Measurements from ENCODE around the gene MT4. TPM values are rescaled to one million over a fixed set of nuclear protein-coding genes. Genes with fewer than 3 reads are reported as not detected.

The MT4 gene
- total and polyA plus RNA-seq, 7 donors = not detected

- H3K4me3 ChIP-seq = no peak overlapping the region
- TF ChIP-seq CTCF (IDR thresholded peaks at IDR 0.05) = peak; percentile 60
- ATAC-seq (peak in 3 of 4 donors; percentile 28 to 35 (median 31)), DNase-seq (peak; percentile 45 to 78)
- no peaks in the 10 kb centered on the region for H3K27me3 ChIP-seq (ENCODE audit: insufficient read depth in 3 of 3, low read length in 2 of 3)
- 29 to 42% (median 37%) methylated on average over 4 of the region's 4 CpGs for WGBS, 3 donors
- no peaks in the 10 kb centered on the region for H3K9me3 ChIP-seq
- intact Hi-C loops (cut with DNase I) = loop anchor here (1.0 to 5.0 kb wide), 7 partner anchors 34 to 99 kb away; partner anchors contain the start of gene MT1A (in 1 of the 2)
- no peaks in the 10 kb centered on the region for H3K36me3 ChIP-seq (ENCODE audit: insufficient read depth in 1 of 2, low read depth in 1 of 2)
- H3K4me1 ChIP-seq = peaks cover 37% of the 10 kb centered on the region
- peak overlapping the region; percentile 73 for H3K27ac ChIP-seq
Measured at GRCh38 chr16:56603589-56603988, 38.7 kb downstream of the MT4 start.

- Histone ChIP-seq H3K4me3 (no peak overlapping the region), H3K27me3 (ENCODE audit: insufficient read depth in 3 of 3, low read length in 2 of 3) (no peaks in the 10 kb centered on the region), H3K27ac (peak overlapping the region; percentile 99), H3K36me3 (ENCODE audit: insufficient read depth in 1 of 2, low read depth in 1 of 2) (no peaks in the 10 kb centered on the region), H3K9me3 (no peaks in the 10 kb centered on the region), H3K4me1 (peaks cover 43% of the 10 kb centered on the region)
- ATAC-seq (no peak), DNase-seq (peak in 1 of 2 donors; percentile 46)
- 76 to 85% (median 78%) methylated on average over 4 of the region's 4 CpGs for WGBS, 3 donors
- TF ChIP-seq CTCF (IDR thresholded peaks at IDR 0.05) = no peak
- intact Hi-C loops (cut with DNase I) = loop anchor here (5.0 kb wide), 5 partner anchors 32 to 97 kb away; partner anchors contain the start of gene MT1A (in 1 of the 2)
Measured at GRCh38 chr16:56604966-56605365, 40.1 kb downstream of the MT4 start.

- intact Hi-C loops (cut with DNase I) = no loop called here
- 34 to 67% (median 42%) methylated on average over 1 of the region's 1 CpG for WGBS, 3 donors
- Histone ChIP-seq H3K4me1 (peaks cover 48% of the 10 kb centered on the region), H3K9me3 (no peaks in the 10 kb centered on the region), H3K4me3 (no peak overlapping the region), H3K27ac (peak overlapping the region; percentile 99), H3K36me3 (ENCODE audit: insufficient read depth in 1 of 2, low read depth in 1 of 2) (no peaks in the 10 kb centered on the region), H3K27me3 (ENCODE audit: insufficient read depth in 3 of 3, low read length in 2 of 3) (no peaks in the 10 kb centered on the region)
- DNase-seq = no peak
- no peak for ATAC-seq
- no peak for TF ChIP-seq CTCF (IDR thresholded peaks at IDR 0.05)
Measured at GRCh38 chr16:56605475-56605874, 40.6 kb downstream of the MT4 start.

- DNase-seq (peak; percentile 79 to 88), ATAC-seq (peak in 3 of 4 donors; percentile 3 to 21 (median 10))
- peak overlapping the region; percentile 99 for H3K27ac ChIP-seq
- no peaks in the 10 kb centered on the region for H3K36me3 ChIP-seq (ENCODE audit: insufficient read depth in 1 of 2, low read depth in 1 of 2)
- 39 to 47% (median 40%) methylated on average over 3 of the region's 3 CpGs for WGBS, 3 donors
- intact Hi-C loops (cut with DNase I) = no loop called here
- no peak for TF ChIP-seq CTCF (IDR thresholded peaks at IDR 0.05)
- H3K4me3 ChIP-seq = no peak overlapping the region
- H3K9me3 ChIP-seq = no peaks in the 10 kb centered on the region
- peaks cover 54% of the 10 kb centered on the region for H3K4me1 ChIP-seq
- no peaks in the 10 kb centered on the region for H3K27me3 ChIP-seq (ENCODE audit: insufficient read depth in 3 of 3, low read length in 2 of 3)
Measured at GRCh38 chr16:56606071-56606475, 41.2 kb downstream of the MT4 start.

Measured in psoas muscle (tissue), 8 donors.